GM18526 (cell line): Measurements from ENCODE around the gene ZNF474.

Source experiments
- POLR2A ChIP-seq: IDR thresholded peaks from 3 replicates; pipeline ENCODE4 v1.6.1; 2011; ENCODE audit not compliant: insufficient read length; ENCODE audit errors: extremely low read depth

The ZNF474 gene

GRCh38 chr5:122183788-122184170 lies 54.4 kb downstream of the ZNF474 start:
- TF ChIP-seq POLR2A = no peak

GRCh38 chr5:122184676-122185255 lies 55.4 kb downstream of the ZNF474 start:
- TF ChIP-seq POLR2A = no peak

GRCh38 chr5:122187426-122187825 lies 58.1 kb downstream of the ZNF474 start:
- no peak for TF ChIP-seq POLR2A

- TF ChIP-seq POLR2A = no peak
These were observed 60.8 kb downstream of the ZNF474 start for GRCh38 chr5:122190156-122190555.

DNA sequence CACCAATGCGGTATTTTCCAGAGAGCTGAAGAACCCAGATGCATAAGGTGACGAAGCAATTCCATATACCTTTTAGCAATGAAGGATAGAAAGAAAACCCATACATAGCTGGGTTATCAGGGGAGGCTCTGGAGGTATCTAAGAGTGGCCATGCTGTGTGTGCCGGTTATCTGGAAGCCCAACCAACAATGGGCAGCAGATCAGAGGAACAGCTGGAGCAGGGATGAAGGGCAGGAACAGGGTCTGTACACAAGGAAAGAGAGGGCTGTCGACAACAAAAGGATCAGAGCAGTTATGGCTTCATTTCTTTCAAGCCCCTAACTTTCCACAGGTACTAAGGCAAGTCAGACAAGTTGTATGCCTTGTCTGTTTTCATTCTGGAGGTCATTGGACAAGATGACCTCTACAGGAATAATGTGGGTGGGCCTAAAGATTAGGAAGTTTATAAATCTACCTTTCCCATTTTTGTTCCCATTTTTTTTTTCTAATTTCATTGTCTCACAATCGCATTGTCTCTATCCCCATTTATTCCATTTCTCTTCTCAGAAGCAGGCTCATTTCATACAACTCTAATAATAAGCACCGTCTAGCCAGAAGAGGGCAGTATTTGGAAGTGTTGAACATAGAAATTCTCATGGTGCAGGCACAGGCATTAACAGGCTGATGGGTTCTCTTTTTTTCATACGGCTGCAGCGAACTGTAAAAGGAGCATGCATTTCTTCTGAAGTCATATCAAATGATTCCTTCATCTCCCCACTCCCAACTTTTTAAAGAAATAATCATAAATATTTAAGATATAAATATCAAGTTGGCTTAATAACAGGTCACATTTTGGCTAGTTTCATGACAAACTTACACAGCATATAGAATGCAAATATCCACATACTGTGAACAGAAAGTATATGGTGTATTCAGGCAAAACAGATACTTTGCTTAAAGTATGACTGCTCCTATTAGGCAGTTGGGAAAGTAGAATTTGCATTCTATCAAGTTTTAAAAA lies 63.5 kb downstream of the ZNF474 start:
- TF ChIP-seq POLR2A = no peak

DNA sequence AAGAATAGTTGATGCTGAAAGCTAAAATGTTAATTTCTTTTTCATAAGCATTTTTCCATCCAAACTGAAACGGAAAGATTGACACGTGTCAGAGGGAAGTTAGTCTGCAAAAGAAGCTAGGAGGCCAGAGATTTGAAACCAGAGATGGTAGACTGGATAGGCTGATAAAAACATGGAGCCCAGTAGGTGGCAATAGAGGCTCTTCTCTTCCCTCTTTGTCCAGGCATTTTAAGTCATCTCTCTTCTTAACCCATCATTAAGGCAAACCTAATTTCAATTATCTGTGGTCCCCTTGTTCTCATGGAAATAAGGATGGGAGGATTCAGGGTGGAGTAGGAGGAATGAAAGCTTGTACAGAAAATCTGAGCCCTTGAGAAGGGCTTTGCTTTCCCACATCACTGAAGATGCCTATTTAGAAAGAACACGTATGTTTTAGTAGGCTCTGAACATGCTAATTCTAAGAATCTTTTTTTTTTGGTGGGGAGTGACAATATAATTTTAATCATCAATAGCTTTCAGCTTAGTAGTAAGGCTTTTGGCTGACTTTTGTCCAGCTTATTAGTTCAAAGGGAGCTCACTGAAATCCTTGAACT lies 66.6 kb downstream of the ZNF474 start:
- no peak for TF ChIP-seq POLR2A

- no peak for TF ChIP-seq POLR2A
These were observed 69.8 kb downstream of the ZNF474 start for GRCh38 chr5:122199146-122199545.

DNA sequence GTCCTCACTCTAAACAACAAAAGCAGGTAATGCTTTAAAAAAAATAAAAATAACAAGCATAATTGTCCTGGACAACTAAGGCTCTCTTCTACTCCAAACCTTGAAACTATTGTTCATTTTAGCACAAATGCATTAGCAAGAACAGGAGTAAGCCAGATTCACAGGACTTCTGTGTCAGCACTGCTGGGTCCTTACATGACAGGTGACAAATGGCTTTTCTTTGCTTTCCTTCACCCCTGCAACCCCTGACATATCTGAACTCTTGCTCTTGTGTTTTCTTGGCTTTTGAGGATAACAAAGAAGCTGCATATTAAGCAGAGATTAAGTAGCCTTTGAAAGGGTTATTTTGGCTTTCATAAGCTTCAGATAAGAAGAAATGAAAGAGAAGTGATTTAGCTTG lies 71.1 kb downstream of the ZNF474 start:
- no peak for TF ChIP-seq POLR2A

- no peak for TF ChIP-seq POLR2A
These were observed 71.5 kb downstream of the ZNF474 start for GRCh38 chr5:122200865-122201264.

- TF ChIP-seq POLR2A = no peak
These were observed 72.0 kb downstream of the ZNF474 start for GRCh38 chr5:122201365-122201764.

DNA sequence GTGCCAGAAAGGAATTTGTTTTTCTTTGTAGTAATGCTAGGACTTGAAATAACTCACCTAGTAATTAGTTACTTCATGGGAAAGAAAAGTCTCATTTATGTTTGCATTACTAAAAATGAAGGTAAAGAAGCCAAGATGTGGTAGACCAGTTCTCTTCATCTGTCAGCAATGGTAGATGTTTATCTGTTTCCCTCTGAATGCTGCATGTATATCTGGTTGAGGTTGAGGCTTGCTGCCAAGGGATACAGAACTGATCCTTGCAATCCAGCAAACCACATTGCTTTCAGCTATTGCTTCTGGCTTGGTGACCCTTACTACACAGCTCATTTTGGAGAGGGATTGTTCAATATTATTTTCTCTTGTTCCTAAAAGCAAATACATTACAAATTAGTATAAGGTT lies 73.6 kb downstream of the ZNF474 start:
- no peak for TF ChIP-seq POLR2A
